SK-N-SH (cell line): ENCODE results near the gene H1-8.

Source experiments
- RXRA ChIP-seq: IDR thresholded peaks from 2 replicates; pipeline ENCODE4 v1.4.0; 2012; ENCODE audit warnings: low read depth, mild to moderate bottlenecking, borderline replicate concordance
- TF ChIP-seq, protein P1 (sequence below): IDR thresholded peaks from 2 replicates; pipeline ENCODE4 v1.6.1; 2012; ENCODE audit warnings: mild to moderate bottlenecking, low read depth, low read length, moderate library complexity
- TF ChIP-seq, protein P2 (sequence below): fragments of 200-600 bp; sonication (generic); IDR thresholded peaks from 2 replicates; pipeline ENCODE4 v1.6.1; 2017; ENCODE audit warnings: antibody characterized with exemption, mild to moderate bottlenecking, moderate library complexity
- TF ChIP-seq, protein P3 (sequence below): fragments of 150-350 bp; IDR thresholded peaks from 2 replicates; pipeline ENCODE4 v1.6.1; 2017; ENCODE audit warnings: antibody characterized with exemption, low read length, low read depth, borderline replicate concordance

DNA sequence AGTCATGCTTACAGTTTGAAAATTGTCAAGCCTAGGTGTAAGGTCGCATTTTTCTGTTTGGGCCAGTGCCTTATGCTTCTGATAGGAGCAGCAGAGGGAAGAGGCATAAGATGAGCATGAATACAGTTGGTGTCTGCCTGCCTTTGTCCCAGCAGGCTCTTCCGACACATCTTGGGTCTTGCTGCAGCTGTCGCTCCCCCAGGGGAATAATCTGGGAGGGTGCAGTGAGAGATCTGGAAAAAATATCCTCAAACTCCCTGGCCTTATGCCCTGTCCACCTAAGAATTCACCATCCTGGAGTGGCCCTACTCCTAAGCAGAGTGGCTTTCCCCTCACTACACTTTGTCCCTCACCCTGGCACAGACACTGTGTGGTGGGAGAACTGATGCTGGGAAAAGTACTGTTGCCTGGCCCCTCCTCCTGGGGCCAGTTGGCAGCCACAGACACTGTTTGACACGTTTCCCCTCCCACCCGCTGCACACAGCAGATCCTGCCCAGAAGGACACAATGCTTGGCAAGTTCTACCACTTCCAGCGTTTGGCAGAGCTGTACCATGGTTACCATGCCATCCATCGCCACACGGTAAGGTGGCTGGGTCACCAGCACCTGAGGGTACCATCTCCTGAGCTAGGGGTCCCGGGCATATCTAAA is 35.7 kb upstream of the H1-8 start:
- TF ChIP-seq, protein P1, sequence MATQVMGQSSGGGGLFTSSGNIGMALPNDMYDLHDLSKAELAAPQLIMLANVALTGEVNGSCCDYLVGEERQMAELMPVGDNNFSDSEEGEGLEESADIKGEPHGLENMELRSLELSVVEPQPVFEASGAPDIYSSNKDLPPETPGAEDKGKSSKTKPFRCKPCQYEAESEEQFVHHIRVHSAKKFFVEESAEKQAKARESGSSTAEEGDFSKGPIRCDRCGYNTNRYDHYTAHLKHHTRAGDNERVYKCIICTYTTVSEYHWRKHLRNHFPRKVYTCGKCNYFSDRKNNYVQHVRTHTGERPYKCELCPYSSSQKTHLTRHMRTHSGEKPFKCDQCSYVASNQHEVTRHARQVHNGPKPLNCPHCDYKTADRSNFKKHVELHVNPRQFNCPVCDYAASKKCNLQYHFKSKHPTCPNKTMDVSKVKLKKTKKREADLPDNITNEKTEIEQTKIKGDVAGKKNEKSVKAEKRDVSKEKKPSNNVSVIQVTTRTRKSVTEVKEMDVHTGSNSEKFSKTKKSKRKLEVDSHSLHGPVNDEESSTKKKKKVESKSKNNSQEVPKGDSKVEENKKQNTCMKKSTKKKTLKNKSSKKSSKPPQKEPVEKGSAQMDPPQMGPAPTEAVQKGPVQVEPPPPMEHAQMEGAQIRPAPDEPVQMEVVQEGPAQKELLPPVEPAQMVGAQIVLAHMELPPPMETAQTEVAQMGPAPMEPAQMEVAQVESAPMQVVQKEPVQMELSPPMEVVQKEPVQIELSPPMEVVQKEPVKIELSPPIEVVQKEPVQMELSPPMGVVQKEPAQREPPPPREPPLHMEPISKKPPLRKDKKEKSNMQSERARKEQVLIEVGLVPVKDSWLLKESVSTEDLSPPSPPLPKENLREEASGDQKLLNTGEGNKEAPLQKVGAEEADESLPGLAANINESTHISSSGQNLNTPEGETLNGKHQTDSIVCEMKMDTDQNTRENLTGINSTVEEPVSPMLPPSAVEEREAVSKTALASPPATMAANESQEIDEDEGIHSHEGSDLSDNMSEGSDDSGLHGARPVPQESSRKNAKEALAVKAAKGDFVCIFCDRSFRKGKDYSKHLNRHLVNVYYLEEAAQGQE: no peak
- TF ChIP-seq, protein P2, sequence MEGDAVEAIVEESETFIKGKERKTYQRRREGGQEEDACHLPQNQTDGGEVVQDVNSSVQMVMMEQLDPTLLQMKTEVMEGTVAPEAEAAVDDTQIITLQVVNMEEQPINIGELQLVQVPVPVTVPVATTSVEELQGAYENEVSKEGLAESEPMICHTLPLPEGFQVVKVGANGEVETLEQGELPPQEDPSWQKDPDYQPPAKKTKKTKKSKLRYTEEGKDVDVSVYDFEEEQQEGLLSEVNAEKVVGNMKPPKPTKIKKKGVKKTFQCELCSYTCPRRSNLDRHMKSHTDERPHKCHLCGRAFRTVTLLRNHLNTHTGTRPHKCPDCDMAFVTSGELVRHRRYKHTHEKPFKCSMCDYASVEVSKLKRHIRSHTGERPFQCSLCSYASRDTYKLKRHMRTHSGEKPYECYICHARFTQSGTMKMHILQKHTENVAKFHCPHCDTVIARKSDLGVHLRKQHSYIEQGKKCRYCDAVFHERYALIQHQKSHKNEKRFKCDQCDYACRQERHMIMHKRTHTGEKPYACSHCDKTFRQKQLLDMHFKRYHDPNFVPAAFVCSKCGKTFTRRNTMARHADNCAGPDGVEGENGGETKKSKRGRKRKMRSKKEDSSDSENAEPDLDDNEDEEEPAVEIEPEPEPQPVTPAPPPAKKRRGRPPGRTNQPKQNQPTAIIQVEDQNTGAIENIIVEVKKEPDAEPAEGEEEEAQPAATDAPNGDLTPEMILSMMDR: no peak
- TF ChIP-seq RXRA: no peak
- TF ChIP-seq, protein P3, sequence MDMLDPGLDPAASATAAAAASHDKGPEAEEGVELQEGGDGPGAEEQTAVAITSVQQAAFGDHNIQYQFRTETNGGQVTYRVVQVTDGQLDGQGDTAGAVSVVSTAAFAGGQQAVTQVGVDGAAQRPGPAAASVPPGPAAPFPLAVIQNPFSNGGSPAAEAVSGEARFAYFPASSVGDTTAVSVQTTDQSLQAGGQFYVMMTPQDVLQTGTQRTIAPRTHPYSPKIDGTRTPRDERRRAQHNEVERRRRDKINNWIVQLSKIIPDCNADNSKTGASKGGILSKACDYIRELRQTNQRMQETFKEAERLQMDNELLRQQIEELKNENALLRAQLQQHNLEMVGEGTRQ: no peak
